Trophoblast cell (in vitro differentiated cells and primary cell): ENCODE data around the gene RUSF1.

Experiments used
- DNase-seq, 2 donors: peaks; one replicate each; pipeline ENCODE4 v3.0.0-alpha.2; 2016
- H2AFZ ChIP-seq: 2 replicates; pipeline ENCODE4 v1.6.1; 2013; ENCODE audit warnings: low read length, moderate library complexity, mild to moderate bottlenecking; ENCODE audit not compliant: insufficient read depth, poor library complexity
- H2AK5ac ChIP-seq: 2 replicates; pipeline ENCODE4 v1.6.1; 2013; ENCODE audit warnings: mild to moderate bottlenecking, low read length
- H2BK120ac ChIP-seq: 2 replicates; pipeline ENCODE4 v1.6.1; 2013; ENCODE audit warnings: low read length, mild to moderate bottlenecking, moderate library complexity; ENCODE audit not compliant: insufficient read depth, poor library complexity
- H2BK12ac ChIP-seq: 2 replicates; pipeline ENCODE4 v1.6.1; 2013; ENCODE audit warnings: mild to moderate bottlenecking, low read length, moderate library complexity
- H2BK5ac ChIP-seq: 2 replicates; pipeline ENCODE4 v1.6.1; 2013; ENCODE audit warnings: low read length, low read depth, moderate library complexity, mild to moderate bottlenecking; ENCODE audit not compliant: poor library complexity
- H3K14ac ChIP-seq: 2 replicates; pipeline ENCODE4 v1.6.1; 2013; ENCODE audit warnings: mild to moderate bottlenecking, low read length
- H3K18ac ChIP-seq: 2 replicates; pipeline ENCODE4 v1.6.1; 2013; ENCODE audit warnings: mild to moderate bottlenecking, low read length
- H3K23ac ChIP-seq: 2 replicates; pipeline ENCODE4 v1.6.1; 2013; ENCODE audit warnings: low read length
- H3K27ac ChIP-seq: 2 replicates; pipeline ENCODE4 v1.5.1; 2013; ENCODE audit warnings: low read depth, mild to moderate bottlenecking, inconsistent platforms, low read length, moderate library complexity
- H3K27me3 ChIP-seq: 2 replicates; pipeline ENCODE4 v1.6.1; 2013; ENCODE audit warnings: inconsistent platforms, mild to moderate bottlenecking, low read length, moderate library complexity; ENCODE audit not compliant: insufficient read depth
- H3K36me3 ChIP-seq, 2 experiments: 1 replicate in 1 of 2; 2 replicates in 1 of 2; pipeline ENCODE4 v1.6.1; 2013; ENCODE audit warnings: low read length in 2 of 2, mild to moderate bottlenecking in 2 of 2, moderate library complexity in 1 of 2; ENCODE audit not compliant: insufficient read depth in 2 of 2, control insufficient read depth in 1 of 2
- H3K4ac ChIP-seq: 2 replicates; pipeline ENCODE4 v1.6.1; 2013; ENCODE audit warnings: low read depth, mild to moderate bottlenecking, low read length, moderate library complexity
- H3K4me1 ChIP-seq, 2 experiments: 1 replicate in 1 of 2; 2 replicates in 1 of 2; pipeline ENCODE4 v1.6.1; 2013; ENCODE audit warnings: low read length in 2 of 2, mild to moderate bottlenecking in 2 of 2, moderate library complexity in 1 of 2; ENCODE audit not compliant: insufficient read depth in 2 of 2, control insufficient read depth in 1 of 2
- H3K4me2 ChIP-seq: 2 replicates; pipeline ENCODE4 v1.6.1; 2013; ENCODE audit warnings: inconsistent platforms, mild to moderate bottlenecking, low read length, moderate library complexity
- H3K4me3 ChIP-seq: 2 replicates; pipeline ENCODE4 v1.5.1; 2013; ENCODE audit warnings: mild to moderate bottlenecking, low read depth, low read length, inconsistent platforms
- H3K79me1 ChIP-seq: one replicate; pipeline ENCODE4 v1.6.1; 2013; ENCODE audit warnings: low read length
- H3K79me2 ChIP-seq: 2 replicates; pipeline ENCODE4 v1.6.1; 2013; ENCODE audit warnings: low read length, mild to moderate bottlenecking; ENCODE audit not compliant: control insufficient read depth, insufficient read depth, poor library complexity
- H3K9ac ChIP-seq: 2 replicates; pipeline ENCODE4 v1.6.1; 2013; ENCODE audit warnings: mild to moderate bottlenecking, low read length
- H3K9me3 ChIP-seq: 2 replicates; pipeline ENCODE4 v1.6.1; 2013; ENCODE audit warnings: low read depth, mild to moderate bottlenecking, control low read depth, inconsistent platforms, low read length; ENCODE audit not compliant: insufficient read depth
- H4K12ac ChIP-seq: 2 replicates; pipeline ENCODE4 v1.6.1; 2013; ENCODE audit warnings: low read depth, mild to moderate bottlenecking, low read length, moderate library complexity
- H4K8ac ChIP-seq: 2 replicates; pipeline ENCODE4 v1.6.1; 2013; ENCODE audit warnings: low read depth, mild to moderate bottlenecking, low read length, moderate library complexity
- H4K91ac ChIP-seq: one replicate; pipeline ENCODE4 v1.6.1; 2013; ENCODE audit warnings: low read depth, mild to moderate bottlenecking, low read length, moderate library complexity
- WGBS: extraction: QIAGEN DNeasy Blood & Tissue Kit; methylation state at CpG from one replicate; pipeline ENCODE4 v1.1.7; 2013; ENCODE audit warnings: missing lambda C conversion rate; ENCODE audit not compliant: insufficient read length, insufficient coverage; ENCODE audit errors: extremely low coverage; 5-methylcytosine and 5-hydroxymethylcytosine counted together

The RUSF1 gene

GRCh38 chr16:31471875-31472708, 36.1 kb downstream of the RUSF1 start, which contains the start of gene TGFB1I1:
TSS of gene TGFB1I1 (plus strand) at chr16:31472152. CDS start at chr16:31472189, 37 bp downstream.
- WGBS: no CpG with 5 or more reads among the region's 63 CpGs
- DNase-seq: no peak
- peak within 1 kb of the TSS; percentile 59 for H3K4me2 ChIP-seq
- H3K9ac ChIP-seq: peak within 1 kb of the TSS; percentile 70
- peak within 1 kb of the TSS; percentile 30 for H3K4ac ChIP-seq
- H3K36me3 ChIP-seq: peaks cover 14 to 17% of the 10 kb centered on the region in 2 experiments
- peak within 1 kb of the TSS; percentile 82 for H3K18ac ChIP-seq
- peak within 1 kb of the TSS; percentile 48 for H2BK120ac ChIP-seq
- peak within 1 kb of the TSS; percentile 11 for H2BK5ac ChIP-seq
- H2AK5ac ChIP-seq: peak within 1 kb of the TSS; percentile 9
- peaks cover 4% of the 10 kb centered on the region for H3K9me3 ChIP-seq
- H4K12ac ChIP-seq: peak within 1 kb of the TSS; percentile 57
- no peak within 1 kb of the TSS for H3K23ac ChIP-seq
- H3K27ac ChIP-seq: peak within 1 kb of the TSS; percentile 27
- H3K4me3 ChIP-seq: peak within 1 kb of the TSS; percentile 75
- peaks cover 10% of the 10 kb centered on the region for H3K27me3 ChIP-seq
- peaks cover 15% of the 10 kb centered on the region for H3K79me1 ChIP-seq
- H3K79me2 ChIP-seq: peaks cover 10% of the 10 kb centered on the region
- H2AFZ ChIP-seq: peak within 1 kb of the TSS; percentile 68
- peak within 1 kb of the TSS; percentile 61 for H3K14ac ChIP-seq
- H4K91ac ChIP-seq: peak within 1 kb of the TSS; percentile 82
- H4K8ac ChIP-seq: peak within 1 kb of the TSS; percentile 87
- H2BK12ac ChIP-seq: no peak within 1 kb of the TSS
- peaks cover 16 to 17% of the 10 kb centered on the region in 2 experiments for H3K4me1 ChIP-seq

GRCh38 chr16:31471241-31471874, 36.8 kb downstream of the RUSF1 start:
- Histone ChIP-seq H3K36me3 (peaks cover 16 to 18% of the 10 kb centered on the region in 2 experiments), H3K4ac (peak overlapping the region; percentile 6), H3K79me1 (peaks cover 14% of the 10 kb centered on the region), H2AFZ (no peak overlapping the region), H3K4me2 (peak overlapping the region; percentile 51), H3K4me1 (peaks cover 12 to 14% of the 10 kb centered on the region in 2 experiments), H3K79me2 (peaks cover 10% of the 10 kb centered on the region), H3K9me3 (peaks cover 3% of the 10 kb centered on the region), H3K14ac (peak overlapping the region; percentile 15), H3K27me3 (peaks cover 6% of the 10 kb centered on the region), H4K8ac (peak overlapping the region; percentile 85), H4K12ac (peak overlapping the region; percentile 5), H3K27ac (no peak overlapping the region), H2BK120ac (no peak overlapping the region), H3K18ac (no peak overlapping the region), H2BK5ac (no peak overlapping the region), H2BK12ac (no peak overlapping the region), H3K4me3 (peak overlapping the region; percentile 60), H3K9ac (peak overlapping the region; percentile 63), H4K91ac (peak overlapping the region; percentile 64), H2AK5ac (no peak overlapping the region), H3K23ac (no peak overlapping the region)
- DNase-seq: no peak
- no CpG with 5 or more reads among the region's 15 CpGs for WGBS

GRCh38 chr16:31470615-31471014, 37.6 kb downstream of the RUSF1 start:
- H3K27me3 ChIP-seq: peaks cover 4% of the 10 kb centered on the region

GRCh38 chr16:31467858-31468257, 40.3 kb downstream of the RUSF1 start:
- Histone ChIP-seq H3K18ac (no peak overlapping the region), H3K27ac (no peak overlapping the region), H4K8ac (no peak overlapping the region), H2BK120ac (no peak overlapping the region), H3K27me3 (no peaks in the 10 kb centered on the region), H2AFZ (no peak overlapping the region), H3K9ac (no peak overlapping the region), H3K4ac (no peak overlapping the region), H2BK5ac (no peak overlapping the region), H3K9me3 (peaks cover 5% of the 10 kb centered on the region), H2BK12ac (no peak overlapping the region), H4K91ac (no peak overlapping the region), H3K14ac (no peak overlapping the region), H3K79me1 (peaks cover 14% of the 10 kb centered on the region), H3K79me2 (peaks cover 10% of the 10 kb centered on the region), H3K4me1 (peaks cover 9 to 11% of the 10 kb centered on the region in 2 experiments), H3K4me3 (no peak overlapping the region), H4K12ac (no peak overlapping the region), H3K36me3 (peaks cover 18 to 28% of the 10 kb centered on the region in 2 experiments), H3K23ac (no peak overlapping the region), H3K4me2 (no peak overlapping the region), H2AK5ac (no peak overlapping the region)
- no CpG with 5 or more reads among the region's 5 CpGs for WGBS
- no peak for DNase-seq

More at GRCh38 chr16:31470615-31471014, 37.6 kb downstream of the RUSF1 start:
- H4K91ac ChIP-seq: no peak overlapping the region
- no peak overlapping the region for H3K4me2 ChIP-seq
- no peak overlapping the region for H2AFZ ChIP-seq
- no peak overlapping the region for H3K18ac ChIP-seq
- no peak overlapping the region for H2AK5ac ChIP-seq
- no peak overlapping the region for H4K12ac ChIP-seq
- no peak overlapping the region for H3K14ac ChIP-seq
- H3K79me1 ChIP-seq: peaks cover 14% of the 10 kb centered on the region
- no peak overlapping the region for H2BK12ac ChIP-seq
- no CpG with 5 or more reads among the region's 3 CpGs for WGBS
- peaks cover 9 to 12% of the 10 kb centered on the region in 2 experiments for H3K4me1 ChIP-seq
- no peak for DNase-seq
- peaks cover 10% of the 10 kb centered on the region for H3K79me2 ChIP-seq
- no peak overlapping the region for H3K23ac ChIP-seq
- H3K9me3 ChIP-seq: peaks cover 6% of the 10 kb centered on the region
- H4K8ac ChIP-seq: no peak overlapping the region
- no peak overlapping the region for H3K4ac ChIP-seq
- H2BK5ac ChIP-seq: no peak overlapping the region
- H3K9ac ChIP-seq: no peak overlapping the region
- H2BK120ac ChIP-seq: no peak overlapping the region
- peaks cover 19 to 25% of the 10 kb centered on the region in 2 experiments for H3K36me3 ChIP-seq
- H3K4me3 ChIP-seq: no peak overlapping the region
- no peak overlapping the region for H3K27ac ChIP-seq
